GM12878 (cell line): ENCODE results near the gene LDLRAD4. TPM values are rescaled to one million over a fixed set of nuclear protein-coding genes. Genes with fewer than 3 reads are reported as not detected.

ENCODE experiments used
- ATAC-seq: fragments of 200-7000 bp; cut with Tn5 transposase; 3 replicates; pipeline ENCODE4 v1.9.1; 2020; ENCODE audit warnings: mild to moderate bottlenecking, moderate library complexity
- BruUV-seq: library from RNA; stranded (reverse); fragments of 400-500 nt; replicated peaks from 2 replicates; lab custom pipeline; 2021; lab: Mats Ljungman, UMichigan
- CTCF ChIA-PET: fragments of 300-600 bp; sonication (Branson Sonifier 250); formaldehyde crosslinking; extraction: SDS; loops from one replicate; lab custom pipeline; 2021; ENCODE audit warnings: inconsistent platforms; lab: Yijun Ruan, JAX
- POLR2A ChIA-PET: fragments of 350-600 bp; formaldehyde crosslinking; extraction: SDS; loops from one replicate; lab custom pipeline; 2021; ENCODE audit warnings: inconsistent platforms; lab: Charles Lee
- RAD21 ChIA-PET: fragments of 300-600 bp; sonication (Branson Sonifier 250); formaldehyde crosslinking; loops from one replicate; lab custom pipeline; 2023; ENCODE audit warnings: antibody characterized with exemption; ENCODE audit not compliant: unreplicated experiment; lab: Charles Lee
- SMC1A ChIA-PET: fragments of 300-600 bp; sonication (Branson Sonifier 250); formaldehyde crosslinking; loops from one replicate; lab custom pipeline; 2023; ENCODE audit not compliant: unreplicated experiment, uncharacterized antibody; lab: Charles Lee
- DNase-seq: peaks from one replicate; pipeline ENCODE4 v3.0.0-alpha.2; 2011; ENCODE audit warnings: low read depth, low spot score
- FAIRE-seq: peaks from 3 replicates; lab custom pipeline; 2011; peaks lifted over from hg19 to GRCh38; lab: Jason Lieb, UNC
- H2AFZ ChIP-seq: 2 replicates; pipeline ENCODE4 v1.6.0; 2011; ENCODE audit warnings: low read depth, low read length, control low read depth; ENCODE audit not compliant: control insufficient read depth
- H3K27ac ChIP-seq: 2 replicates; pipeline ENCODE4 v1.5.1; 2011; ENCODE audit warnings: control low read depth; ENCODE audit not compliant: control insufficient read depth, insufficient read depth
- H3K27me3 ChIP-seq, 2 experiments: replicated peaks in 1 of 2; 2 replicates each; pipeline versions ENCODE4 v1.6.0 to v1.6.1; 2011; ENCODE audit warnings: low read length in 1 of 2; ENCODE audit not compliant: control insufficient read depth in 2 of 2, insufficient read depth in 2 of 2
- H3K36me3 ChIP-seq, 2 experiments: 2 replicates each; pipeline ENCODE4 v1.5.1; 2011; ENCODE audit warnings: low read length in 1 of 2; ENCODE audit not compliant: control insufficient read depth in 2 of 2, insufficient read depth in 2 of 2
- H3K4me1 ChIP-seq: 2 replicates; pipeline ENCODE4 v1.6.1; 2011; ENCODE audit warnings: mild to moderate bottlenecking, low read length, moderate library complexity, mixed read lengths; ENCODE audit not compliant: control insufficient read depth, insufficient read depth
- H3K4me2 ChIP-seq: 2 replicates; pipeline ENCODE4 v1.6.0; 2011; ENCODE audit warnings: control low read depth; ENCODE audit not compliant: control insufficient read depth, insufficient read depth
- H3K4me3 ChIP-seq: fragments of 200-600 bp; sonication (generic); 2 replicates; pipeline ENCODE4 v1.5.1; 2016
- H3K79me2 ChIP-seq: 2 replicates; pipeline ENCODE4 v1.6.0; 2011; ENCODE audit warnings: low read length; ENCODE audit not compliant: control insufficient read depth, insufficient read depth
- H3K9ac ChIP-seq: 2 replicates; pipeline ENCODE4 v1.8.0; 2011; ENCODE audit warnings: low read length, control low read depth, mixed read lengths; ENCODE audit not compliant: control insufficient read depth, insufficient read depth
- H3K9me3 ChIP-seq: replicated peaks from 3 replicates; pipeline ENCODE4 v1.5.1; 2011; ENCODE audit warnings: mild to moderate bottlenecking, low read length; ENCODE audit not compliant: control insufficient read depth, insufficient read depth
- H4K20me1 ChIP-seq: 2 replicates; pipeline ENCODE4 v1.6.0; 2011; ENCODE audit not compliant: control insufficient read depth, insufficient read depth
- BCL3 ChIP-seq: IDR thresholded peaks from 2 replicates; pipeline ENCODE4 v1.6.1; 2011; ENCODE audit warnings: borderline replicate concordance, low read depth, mild to moderate bottlenecking, moderate library complexity, low read length; ENCODE audit not compliant: insufficient read depth, poor library complexity, severe bottlenecking
- BHLHE40 ChIP-seq, 2 experiments: fragments of 450-650 bp in 1 of 2; IDR thresholded peaks; 2 replicates each; pipeline ENCODE4 v1.6.1; 2011 to 2017; ENCODE audit warnings: low read depth in 2 of 2, borderline replicate concordance in 1 of 2, improper control_type of control experiment in 1 of 2, low read length in 1 of 2, mild to moderate bottlenecking in 1 of 2
- CBX5 ChIP-seq: sonication (generic); IDR thresholded peaks from 2 replicates; pipeline ENCODE4 v1.6.1; 2016; ENCODE audit warnings: low read depth, moderate library complexity, mild to moderate bottlenecking, inconsistent platforms
- CUX1 ChIP-seq: IDR thresholded peaks from 2 replicates; pipeline ENCODE4 v1.6.1; 2012; ENCODE audit warnings: improper control_type of control experiment, low read depth, low read length; ENCODE audit not compliant: insufficient replicate concordance
- FOXK2 ChIP-seq: fragments of 450-650 bp; IDR thresholded peaks from 2 replicates; pipeline ENCODE4 v1.6.1; 2017; ENCODE audit warnings: mild to moderate bottlenecking, moderate library complexity
- KAT2A ChIP-seq: conservative IDR thresholded peaks from 2 replicates; pipeline ENCODE4 v1.6.1; 2011; ENCODE audit warnings: low read depth, low read length; ENCODE audit not compliant: control insufficient read depth
- RUNX3 ChIP-seq: IDR thresholded peaks from 2 replicates; pipeline ENCODE4 v1.6.1; 2012; ENCODE audit warnings: low read length, inconsistent platforms
- SMARCA5 ChIP-seq: fragments of 450-650 bp; IDR thresholded peaks from 2 replicates; pipeline ENCODE4 v1.6.1; 2017; ENCODE audit warnings: mild to moderate bottlenecking
- ZNF687 ChIP-seq: fragments of 450-650 bp; IDR thresholded peaks from 2 replicates; pipeline ENCODE4 v1.6.1; 2017; ENCODE audit warnings: mild to moderate bottlenecking, moderate library complexity
- WGBS: methylation state at CpG from one replicate; pipeline ENCODE4 v1.1.6; 2016; ENCODE audit warnings: low lambda C conversion rate; ENCODE audit not compliant: insufficient replicate concordance, insufficient coverage; ENCODE audit errors: missing lambda C conversion rate; 5-methylcytosine and 5-hydroxymethylcytosine counted together
- in situ Hi-C: fragments of 300-500 bp; cut with MboI; formaldehyde crosslinking; loops from 9 replicates; pipeline ENCODE4 v1.14.3; 2018; ENCODE audit warnings: mixed read lengths
- intact Hi-C: fragments of 100-400 bp; cut with micrococcal nuclease; formaldehyde crosslinking; loops from one replicate; pipeline ENCODE4 v1.14.2; 2022; ENCODE audit not compliant: unreplicated experiment
- polyA plus RNA-seq, 11 experiments: library from polyadenylated mRNA; depleted of rRNA in 4 of 11; unstranded in 6 of 11; stranded (reverse) in 5 of 11; fragments of >200 nt; fragmentation: Nextera tagmentation in 4 of 11; fragmentation: Illumina TruSeq in 1 of 11; extraction: Ambion mirVana in 4 of 11; extraction: Trizol in 1 of 11; gene quantifications; 1 replicate in 1 of 11; 2 replicates in 10 of 11; pipeline versions ENCODE4 v1.2.1 to v1.2.3, GENCODE V29; 2011 to 2016; ENCODE audit warnings: inconsistent platforms in 2 of 11, missing spikeins in 2 of 11, low read depth in 1 of 11
- total RNA-seq, 4 experiments: library from RNA; depleted of rRNA in 3 of 4; stranded (reverse); fragments of >200 nt in 3 of 4; fragmentation: Illumina TruSeq in 1 of 4; extraction: Trizol in 1 of 4; gene quantifications; 2 replicates each; pipeline versions ENCODE4 v1.2.1 to v1.2.3, GENCODE V29; 2013 to 2021

Gene LDLRAD4
- total and polyA plus RNA-seq, 10 of the 15 experiments (the other 5 are each of a cell fraction or from before 2014, with no cell fraction given): 2.7 to 16.8 (median 11.2) TPM

GRCh38 chr18:13587477-13587876, 368.9 kb downstream of the LDLRAD4 start (continued):
- peak; percentile 22; the same call in 1 of the 2 replicates for TF ChIP-seq ZNF687

- DNase-seq: no peak
- Histone ChIP-seq H3K27me3 (no peaks in the 10 kb centered on the region), H3K36me3 (no peaks in the 10 kb centered on the region), H3K9me3 (no peaks in the 10 kb centered on the region), H4K20me1 (no peaks in the 10 kb centered on the region), H3K27ac (peak overlapping the region; percentile 54), H3K4me1 (peaks cover 29% of the 10 kb centered on the region), H2AFZ (no peak overlapping the region), H3K4me3 (0 out of 2 replicates have a peak overlapping the region, but pooled peaks have one; percentile 2), H3K9ac (no peak overlapping the region), H3K79me2 (no peaks in the 10 kb centered on the region), H3K4me2 (peak overlapping the region; percentile 45)
- no TSS peak for BruUV-seq
- RAD21 ChIA-PET: interaction anchor here (0.5 to 5.7 kb wide), 9 partner anchors 10 to 27 kb away, joined by 3 to 144 read pairs (median 56); no protein-coding TSS in a partner anchor
- 25% methylated on average over 3 of the region's 3 CpGs for WGBS
- intact Hi-C loops: no loop called here
- CTCF ChIA-PET: interaction anchor here (0.7 to 4.0 kb wide), 9 partner anchors 8 to 705 kb away, joined by 3 to 17 read pairs (median 3); no protein-coding TSS in a partner anchor
- in situ Hi-C loops: no loop called here
- SMC1A ChIA-PET: interaction anchor here (1.0 to 7.3 kb wide), 9 partner anchors 10 to 46 kb away, joined by 3 to 164 read pairs (median 35); no protein-coding TSS in a partner anchor
- no peak for FAIRE-seq
- POLR2A ChIA-PET: interaction anchor here (1.0 to 8.5 kb wide), 10 partner anchors 10 to 32 kb away, joined by 3 to 121 read pairs (median 22); no protein-coding TSS in a partner anchor
- ATAC-seq: peak; percentile 12
- TF ChIP-seq KAT2A (no peak), SMARCA5 (no peak), RUNX3 (peak; percentile 84), CUX1 (no peak), BHLHE40 (IDR thresholded peaks at IDR 0.05; ENCODE audit: borderline replicate concordance in 1 of 2, low read depth in 2 of 2, low read length in 1 of 2) (no peak; a peak in 1 of 4 replicates), FOXK2 (no peak), CBX5 (0 out of 2 replicates have a peak, but pooled peaks have one; percentile 50), BCL3 (no peak)
Measured at GRCh38 chr18:13587937-13588336, 369.4 kb downstream of the LDLRAD4 start.
